HepG2 (cell line): Measurements from ENCODE around the gene FAM229A. TPM values are rescaled to one million over a fixed set of nuclear protein-coding genes. Genes with fewer than 3 reads are reported as not detected.

Experiments
- AKNA ChIP-seq: sonication (generic); formaldehyde crosslinking; IDR thresholded peaks from 2 replicates; pipeline ENCODE4 v1.4.0; 2020; ENCODE audit warnings: missing genetic modification reagents, borderline replicate concordance
- BCL6 ChIP-seq: IDR thresholded peaks from 2 replicates; pipeline ENCODE4 v1.6.1; 2016; ENCODE audit warnings: missing genetic modification reagents, missing compliant biosample characterization
- CREB3 ChIP-seq: sonication (generic); formaldehyde crosslinking; IDR thresholded peaks from 2 replicates; pipeline ENCODE4 v1.5.0; 2020; ENCODE audit warnings: missing genetic modification reagents
- DR1 ChIP-seq: sonication (generic); formaldehyde crosslinking; IDR thresholded peaks from 2 replicates; pipeline ENCODE4 v1.8.0; 2021; ENCODE audit warnings: mild to moderate bottlenecking, missing genetic modification reagents, inconsistent platforms
- ERF ChIP-seq: IDR thresholded peaks from 2 replicates; pipeline ENCODE4 v1.6.1; 2018; ENCODE audit warnings: missing biosample characterization, missing genetic modification reagents
- HMGXB3 ChIP-seq: sonication (generic); formaldehyde crosslinking; IDR thresholded peaks from 2 replicates; pipeline ENCODE4 v1.4.0; 2020; ENCODE audit warnings: missing genetic modification reagents, borderline replicate concordance
- MNT ChIP-seq: fragments of 450-650 bp; IDR thresholded peaks from 2 replicates; pipeline ENCODE4 v1.6.1; 2016
- NR2F6 ChIP-seq, 2 experiments: IDR thresholded peaks; 2 replicates each; pipeline ENCODE4 v1.6.1; 2016; ENCODE audit warnings: antibody characterized with exemption in 1 of 2, mild to moderate bottlenecking in 1 of 2
- RXRB ChIP-seq: IDR thresholded peaks from 2 replicates; pipeline ENCODE4 v1.6.1; 2016; ENCODE audit warnings: borderline replicate concordance, missing genetic modification reagents, missing compliant biosample characterization
- ZBTB2 ChIP-seq: sonication (generic); formaldehyde crosslinking; IDR thresholded peaks from 2 replicates; pipeline ENCODE4 v1.8.0; 2022; ENCODE audit warnings: low read depth, missing genetic modification reagents
- ZNF24 ChIP-seq: fragments of 450-650 bp; IDR thresholded peaks from 2 replicates; pipeline ENCODE4 v1.6.1; 2017; ENCODE audit warnings: antibody characterized with exemption, mild to moderate bottlenecking
- polyA plus RNA-seq, 8 experiments: library from polyadenylated mRNA; depleted of rRNA in 3 of 8; stranded (reverse) in 7 of 8; unstranded in 1 of 8; fragments of >200 nt; fragmentation: Illumina TruSeq in 4 of 8; extraction: Trizol in 4 of 8; gene quantifications; 2 replicates each; pipeline versions ENCODE4 v1.2.1 to v1.2.3, GENCODE V29; 2011 to 2016; ENCODE audit warnings: low read depth in 4 of 8, missing spikeins in 1 of 8, mixed read lengths in 1 of 8; ENCODE audit not compliant: insufficient read depth in 1 of 8
- total RNA-seq, 5 experiments: library from RNA; depleted of rRNA; stranded (reverse); fragments of >200 nt; fragmentation: Illumina TruSeq; extraction: Trizol; gene quantifications; 2 replicates each; pipeline ENCODE4 v1.2.3, GENCODE V29; 2016; ENCODE audit warnings: low read depth in 1 of 5

The FAM229A gene
- total and polyA plus RNA-seq, 2 of the 13 experiments (the other 11 are each of a cell fraction or from before 2014, with no cell fraction given): 3.2 to 17.6 TPM

GRCh38 chr1:32394141-32394889 lies 32.0 kb upstream of the FAM229A start, which contains the start of gene BSDC1 (continued):
- no peak for TF ChIP-seq AKNA
- TF ChIP-seq NR2F6 (IDR thresholded peaks at IDR 0.05): peak; percentile 94
- TF ChIP-seq NR2F6 (CRISPR knock-in tag; IDR thresholded peaks at IDR 0.05): peak; percentile 95
- TF ChIP-seq HMGXB3: peak; percentile 79; the same call in 1 of the 2 replicates
- peak; percentile 74 for TF ChIP-seq RXRB
- TF ChIP-seq ERF (CRISPR knock-in tag): peak; percentile 74
- peak; percentile 31; the same call in 1 of the 2 replicates for TF ChIP-seq BCL6
- peak; percentile 67 for TF ChIP-seq DR1 (CRISPR knock-in tag)
- 0 out of 2 replicates have a peak, but pooled peaks have one; percentile 11 for TF ChIP-seq ZNF24
- TF ChIP-seq CREB3 (CRISPR knock-in tag): no peak
- TF ChIP-seq ZBTB2: no peak
- TF ChIP-seq MNT: no peak; the same call in 1 of the 2 replicates
